NCI-H2196 treated with DMSO at 0.1 percent for 48 hours (cell line): Measurements from ENCODE around the gene LHFPL3.
"Not testable (repeated sequence)": the region's sequence is repeated elsewhere in the genome, so short reads cannot be mapped to it uniquely, and the experiment has no call there.

Experiments
- DNase-seq: peaks from one replicate; lab custom pipeline; 2025; ENCODE audit not compliant: unreplicated experiment; lab: John Stamatoyannopoulos, UW

Gene LHFPL3

GRCh38 chr7:104328296-104328969 lies at the start of gene LHFPL3:
TSS of gene LHFPL3 (plus strand) at chr7:104328603.
- DNase-seq: no peak

- DNase-seq: not testable (repeated sequence)
Measured at GRCh38 chr7:104281685-104282084, 46.7 kb upstream of the LHFPL3 start.

- no peak for DNase-seq
Measured at GRCh38 chr7:104286839-104287238, 41.6 kb upstream of the LHFPL3 start.

- DNase-seq: no peak
Measured at GRCh38 chr7:104288137-104288536, 40.3 kb upstream of the LHFPL3 start.

- no peak for DNase-seq
Measured at GRCh38 chr7:104294291-104294690, 34.1 kb upstream of the LHFPL3 start.

- no peak for DNase-seq
Measured at GRCh38 chr7:104296266-104296665, 32.1 kb upstream of the LHFPL3 start.

- DNase-seq: no peak
Measured at GRCh38 chr7:104296900-104297299, 31.5 kb upstream of the LHFPL3 start.

- no peak for DNase-seq
Measured at GRCh38 chr7:104299323-104299722, 29.1 kb upstream of the LHFPL3 start.

GRCh38 chr7:104299777-104300176 lies 28.6 kb upstream of the LHFPL3 start:
- DNase-seq: no peak

- DNase-seq: no peak
Measured at GRCh38 chr7:104306793-104307192, 21.6 kb upstream of the LHFPL3 start.

- DNase-seq: no peak
Measured at GRCh38 chr7:104317948-104318629, 10.3 kb upstream of the LHFPL3 start.

- no peak for DNase-seq
Measured at GRCh38 chr7:104327534-104327933, 869 bp upstream of the LHFPL3 start.

GRCh38 chr7:104327938-104328295 lies 486 bp upstream of the LHFPL3 start:
- DNase-seq: no peak

- no peak for DNase-seq
Measured at GRCh38 chr7:104328970-104329825, 795 bp downstream of the LHFPL3 start.

- DNase-seq: no peak
Measured at GRCh38 chr7:104341546-104341945, 13.1 kb downstream of the LHFPL3 start.

- DNase-seq: no peak
Measured at GRCh38 chr7:104352736-104353135, 24.3 kb downstream of the LHFPL3 start.

GRCh38 chr7:104357166-104357565 lies 28.8 kb downstream of the LHFPL3 start:
- no peak for DNase-seq

- no peak for DNase-seq
Measured at GRCh38 chr7:104358446-104359132, 30.2 kb downstream of the LHFPL3 start.

- no peak for DNase-seq
Measured at GRCh38 chr7:104362756-104363155, 34.4 kb downstream of the LHFPL3 start.

- no peak for DNase-seq
Measured at GRCh38 chr7:104363355-104363754, 35.0 kb downstream of the LHFPL3 start.

- DNase-seq: no peak
Measured at GRCh38 chr7:104366390-104366789, 38.0 kb downstream of the LHFPL3 start.
